ENCODE measurements around the gene C7orf33.

GRCh38 chr7:148561099-148561498 is 29.5 kb upstream of the C7orf33 start:
- TF ChIP-seq EZH2 (IDR thresholded peaks at IDR 0.05; ENCODE audit: borderline replicate concordance, low read length) (no peak), CTCF (IDR thresholded peaks at IDR 0.05; ENCODE audit: low read length) (no peak)
